ENCODE data around the gene RIN2. TPM values are rescaled to one million over a fixed set of nuclear protein-coding genes. Genes with fewer than 3 reads are reported as not detected.

The RIN2 gene
- total RNA-seq, 2 donors from 2014 or later, result not detected

DNA sequence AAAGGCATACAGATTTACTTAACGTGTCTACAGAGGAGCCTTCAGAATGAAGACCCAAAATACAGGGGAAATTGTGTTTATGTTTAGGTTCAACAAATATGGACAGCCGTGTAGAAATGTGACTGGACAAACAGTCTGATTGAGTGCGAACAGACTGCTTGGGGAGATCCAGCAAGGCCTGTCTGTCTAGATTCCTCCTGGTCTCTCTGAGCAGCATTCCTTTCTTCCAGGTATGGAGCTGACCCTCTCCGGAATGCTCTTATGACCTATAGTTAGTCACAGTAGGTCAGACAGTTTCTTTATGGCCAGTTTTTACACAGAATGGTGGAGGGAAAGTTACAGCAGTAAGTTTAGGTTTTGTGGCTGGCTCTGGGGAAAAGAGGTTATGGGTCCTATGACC is 9.0 kb downstream of the RIN2 start:
- H3K9me3 Mint-ChIP-seq, result no peaks in the 10 kb centered on the region
- no peak for ATAC-seq (replicated peaks)
- H3K4me1 Mint-ChIP-seq, result no peaks in the 10 kb centered on the region
- H3K27me3 Mint-ChIP-seq, result peaks cover 20% of the 10 kb centered on the region
- H3K36me3 Mint-ChIP-seq (ENCODE audit: low read depth), result no peaks in the 10 kb centered on the region
- no peak overlapping the region for H3K4me3 Mint-ChIP-seq
- no peak overlapping the region for H3K27ac Mint-ChIP-seq

GRCh38 chr20:19768325-19768842 is 10.3 kb downstream of the RIN2 start:
- no peaks in the 10 kb centered on the region for H3K36me3 Mint-ChIP-seq (ENCODE audit: low read depth)
- no peaks in the 10 kb centered on the region for H3K4me1 Mint-ChIP-seq
- ATAC-seq (replicated peaks), result no peak
- H3K9me3 Mint-ChIP-seq, result no peaks in the 10 kb centered on the region
- H3K4me3 Mint-ChIP-seq, result no peak overlapping the region
- H3K27me3 Mint-ChIP-seq, result peaks cover 17% of the 10 kb centered on the region
- no peak overlapping the region for H3K27ac Mint-ChIP-seq

- peaks cover 21% of the 10 kb centered on the region for H3K27me3 Mint-ChIP-seq
- no peaks in the 10 kb centered on the region for H3K4me1 Mint-ChIP-seq
- ATAC-seq (replicated peaks), result no peak
- no peaks in the 10 kb centered on the region for H3K9me3 Mint-ChIP-seq
- no peak overlapping the region for H3K27ac Mint-ChIP-seq
- no peak overlapping the region for H3K4me3 Mint-ChIP-seq
- no peaks in the 10 kb centered on the region for H3K36me3 Mint-ChIP-seq (ENCODE audit: low read depth)
These were observed 11.4 kb downstream of the RIN2 start for GRCh38 chr20:19769507-19769906.

GRCh38 chr20:19770375-19770774 is 12.3 kb downstream of the RIN2 start:
- H3K4me3 Mint-ChIP-seq, result no peak overlapping the region
- H3K36me3 Mint-ChIP-seq (ENCODE audit: low read depth), result no peaks in the 10 kb centered on the region
- no peak for ATAC-seq (replicated peaks)
- peaks cover 21% of the 10 kb centered on the region for H3K27me3 Mint-ChIP-seq
- no peaks in the 10 kb centered on the region for H3K4me1 Mint-ChIP-seq
- no peak overlapping the region for H3K27ac Mint-ChIP-seq
- no peaks in the 10 kb centered on the region for H3K9me3 Mint-ChIP-seq

- no peaks in the 10 kb centered on the region for H3K4me1 Mint-ChIP-seq
- peaks cover 20% of the 10 kb centered on the region for H3K27me3 Mint-ChIP-seq
- H3K4me3 Mint-ChIP-seq, result no peak overlapping the region
- H3K9me3 Mint-ChIP-seq, result no peaks in the 10 kb centered on the region
- no peak for ATAC-seq (replicated peaks)
- H3K27ac Mint-ChIP-seq, result no peak overlapping the region
- no peaks in the 10 kb centered on the region for H3K36me3 Mint-ChIP-seq (ENCODE audit: low read depth)
These were observed 13.0 kb downstream of the RIN2 start for GRCh38 chr20:19771031-19771430.

DNA sequence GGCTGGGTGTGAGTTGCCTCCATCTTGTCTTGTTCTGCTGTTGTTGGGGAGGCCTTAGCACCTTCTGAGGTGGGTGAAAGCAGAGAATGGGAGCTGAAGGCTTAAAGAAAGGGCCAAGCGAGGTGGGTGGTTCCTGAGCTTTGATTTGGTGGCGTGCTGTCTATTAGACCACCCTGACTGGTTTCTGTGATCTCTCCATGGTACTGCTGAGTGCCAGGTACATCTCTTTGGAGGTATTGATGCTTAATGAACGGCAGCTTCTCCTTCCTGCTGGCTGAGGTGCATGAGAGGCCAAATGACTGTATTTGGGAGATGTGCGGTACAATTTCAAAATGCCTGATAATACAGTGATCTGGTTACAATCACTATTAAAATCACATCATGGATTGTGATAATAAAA is 15.4 kb downstream of the RIN2 start:
- no peak overlapping the region for H3K27ac Mint-ChIP-seq
- peaks cover 15% of the 10 kb centered on the region for H3K27me3 Mint-ChIP-seq

DNA sequence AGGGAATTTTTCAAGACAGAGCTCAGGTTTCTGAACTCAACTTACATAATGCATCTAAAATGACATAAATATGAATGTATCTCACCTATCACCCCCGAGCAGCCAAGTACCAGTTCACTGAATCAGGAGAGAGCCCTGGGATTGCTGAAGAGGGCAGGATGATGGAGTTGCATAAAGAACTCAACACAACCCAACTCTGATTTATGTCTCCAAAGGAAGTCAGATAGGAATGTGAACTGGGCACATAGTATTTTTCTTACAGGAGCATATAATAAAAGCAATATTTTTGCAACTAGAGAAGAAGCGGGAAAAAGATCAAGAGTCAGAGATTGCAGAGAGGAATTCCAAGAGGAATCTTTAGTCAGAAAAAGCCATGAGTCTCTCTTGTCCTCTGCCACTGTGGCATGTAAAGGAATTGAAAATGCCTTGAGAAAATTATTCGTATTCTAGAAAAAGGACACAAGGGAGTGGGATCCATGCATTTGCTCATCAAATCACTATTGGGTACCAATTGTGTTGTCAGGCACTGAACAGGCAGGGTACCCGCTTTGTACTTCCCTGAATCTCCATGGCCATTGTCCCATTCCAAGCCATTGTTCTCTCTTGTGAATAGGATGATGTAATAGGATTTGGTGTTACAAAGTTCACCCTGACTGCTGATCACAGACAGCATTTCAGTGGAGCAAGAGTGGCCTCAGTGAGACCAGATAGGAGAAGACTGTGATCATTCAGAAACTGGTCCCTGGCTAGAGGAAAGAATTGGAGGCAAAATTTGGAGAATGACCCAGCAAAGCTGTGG is 16.3 kb downstream of the RIN2 start:
- H3K9me3 Mint-ChIP-seq, result no peaks in the 10 kb centered on the region

More for the DNA sequence above, 15.4 kb downstream of the RIN2 start:
- H3K36me3 Mint-ChIP-seq (ENCODE audit: low read depth), result no peaks in the 10 kb centered on the region
- no peak for ATAC-seq (replicated peaks)
- no peaks in the 10 kb centered on the region for H3K4me1 Mint-ChIP-seq
- no peak overlapping the region for H3K4me3 Mint-ChIP-seq
- H3K9me3 Mint-ChIP-seq, result no peaks in the 10 kb centered on the region

DNA sequence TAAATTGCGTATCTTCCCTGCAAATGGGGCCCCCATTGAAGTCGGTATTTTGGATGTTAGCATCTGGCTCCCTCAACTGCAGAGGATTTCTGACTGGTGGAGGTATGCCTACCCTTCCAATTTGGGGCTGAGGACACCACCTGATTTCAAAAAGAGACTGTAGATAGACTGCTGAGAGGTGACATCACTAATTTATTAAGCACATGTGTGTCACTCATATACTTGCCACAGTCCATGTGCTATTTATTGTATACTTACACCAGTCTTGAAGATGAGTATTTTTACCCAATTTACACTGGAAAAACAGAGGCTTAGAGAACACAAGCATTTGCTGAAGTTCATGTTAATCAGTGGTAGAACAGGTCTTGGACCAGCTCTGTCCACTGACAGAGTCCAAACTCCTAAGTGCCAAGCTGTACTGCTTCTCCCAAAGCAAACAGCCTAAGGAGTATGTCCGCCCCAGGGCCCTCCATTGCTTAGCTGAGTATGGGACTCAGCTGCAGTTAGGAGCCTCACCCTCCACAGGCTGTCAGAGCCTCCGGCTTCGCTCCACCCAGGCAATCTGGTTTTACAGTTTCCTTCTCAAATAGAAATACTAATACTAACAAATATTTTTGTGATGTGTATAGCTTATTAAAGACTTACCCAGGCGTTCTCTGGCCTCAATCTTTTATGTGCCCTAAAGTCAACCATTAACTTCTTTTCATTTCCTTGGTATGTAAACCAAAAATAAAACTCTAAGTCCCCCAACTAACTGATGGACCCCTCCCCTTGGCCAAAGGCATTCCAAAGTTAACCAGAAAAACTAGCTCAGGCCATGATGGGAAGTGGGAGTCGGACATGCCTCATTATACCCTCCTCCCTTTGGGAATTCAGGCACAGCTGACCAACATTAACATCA is 17.5 kb downstream of the RIN2 start:
- H3K9me3 Mint-ChIP-seq, result no peaks in the 10 kb centered on the region
- H3K27ac Mint-ChIP-seq, result no peak overlapping the region
- H3K4me1 Mint-ChIP-seq, result peaks cover 2% of the 10 kb centered on the region
- H3K36me3 Mint-ChIP-seq (ENCODE audit: low read depth), result no peaks in the 10 kb centered on the region
- no peak overlapping the region for H3K4me3 Mint-ChIP-seq
- H3K27me3 Mint-ChIP-seq, result peaks cover 15% of the 10 kb centered on the region
- ATAC-seq (replicated peaks), result no peak

More for the DNA sequence above, 16.3 kb downstream of the RIN2 start:
- Mint-ChIP-seq H3K4me3 (no peak overlapping the region), H3K36me3 (ENCODE audit: low read depth) (no peaks in the 10 kb centered on the region), H3K4me1 (no peaks in the 10 kb centered on the region), H3K27ac (no peak overlapping the region), H3K27me3 (peaks cover 15% of the 10 kb centered on the region)
- ATAC-seq (replicated peaks), result no peak

GRCh38 chr20:19777315-19777714 is 19.3 kb downstream of the RIN2 start:
- no peak for ATAC-seq (replicated peaks)
- peaks cover 5% of the 10 kb centered on the region for H3K4me1 Mint-ChIP-seq
- H3K9me3 Mint-ChIP-seq, result no peaks in the 10 kb centered on the region
- no peak overlapping the region for H3K4me3 Mint-ChIP-seq
- peaks cover 8% of the 10 kb centered on the region for H3K27me3 Mint-ChIP-seq
- no peaks in the 10 kb centered on the region for H3K36me3 Mint-ChIP-seq (ENCODE audit: low read depth)
- no peak overlapping the region for H3K27ac Mint-ChIP-seq

- no peak for ATAC-seq (replicated peaks)
- Mint-ChIP-seq H3K4me1 (peaks cover 5% of the 10 kb centered on the region), H3K4me3 (no peak overlapping the region), H3K27ac (no peak overlapping the region), H3K36me3 (ENCODE audit: low read depth) (no peaks in the 10 kb centered on the region), H3K9me3 (no peaks in the 10 kb centered on the region), H3K27me3 (peaks cover 8% of the 10 kb centered on the region)
These were observed 19.9 kb downstream of the RIN2 start for GRCh38 chr20:19777981-19778380.

GRCh38 chr20:19778404-19778803 is 20.3 kb downstream of the RIN2 start:
- no peaks in the 10 kb centered on the region for H3K36me3 Mint-ChIP-seq (ENCODE audit: low read depth)
- no peaks in the 10 kb centered on the region for H3K9me3 Mint-ChIP-seq
- H3K4me1 Mint-ChIP-seq, result peaks cover 5% of the 10 kb centered on the region
- H3K4me3 Mint-ChIP-seq, result no peak overlapping the region
- no peak overlapping the region for H3K27ac Mint-ChIP-seq
- ATAC-seq (replicated peaks), result no peak
- H3K27me3 Mint-ChIP-seq, result peaks cover 9% of the 10 kb centered on the region

- peak; percentile 46 for ATAC-seq (replicated peaks)
- H3K4me3 Mint-ChIP-seq, result no peak overlapping the region
- H3K4me1 Mint-ChIP-seq, result peaks cover 5% of the 10 kb centered on the region
- peaks cover 6% of the 10 kb centered on the region for H3K27me3 Mint-ChIP-seq
- no peak overlapping the region for H3K27ac Mint-ChIP-seq
- H3K36me3 Mint-ChIP-seq (ENCODE audit: low read depth), result no peaks in the 10 kb centered on the region
- no peaks in the 10 kb centered on the region for H3K9me3 Mint-ChIP-seq
These were observed 21.6 kb downstream of the RIN2 start for GRCh38 chr20:19779634-19780033.

DNA sequence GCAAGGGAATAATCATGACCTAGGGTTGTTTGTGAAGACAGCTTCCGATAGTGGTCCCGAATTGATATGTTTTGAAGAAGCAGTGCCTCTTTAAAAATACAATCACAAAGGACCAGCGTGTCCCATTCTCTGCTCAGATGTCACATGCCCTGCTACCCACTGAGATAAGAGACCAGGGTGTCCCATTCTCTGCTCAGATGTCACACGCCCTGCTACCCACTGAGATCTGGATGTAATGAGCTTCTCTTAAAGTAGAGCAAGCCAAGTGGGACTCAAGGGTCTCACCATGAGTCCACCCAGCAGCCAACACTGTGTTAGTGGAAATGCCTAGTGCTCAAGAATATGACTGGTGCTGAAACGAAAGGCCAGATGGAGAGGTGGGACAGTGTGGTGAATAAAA is 22.2 kb downstream of the RIN2 start:
- Mint-ChIP-seq H3K27me3 (peaks cover 6% of the 10 kb centered on the region), H3K4me1 (peaks cover 5% of the 10 kb centered on the region), H3K36me3 (ENCODE audit: low read depth) (no peaks in the 10 kb centered on the region), H3K9me3 (no peaks in the 10 kb centered on the region), H3K27ac (no peak overlapping the region), H3K4me3 (no peak overlapping the region)
- no peak for ATAC-seq (replicated peaks)

DNA sequence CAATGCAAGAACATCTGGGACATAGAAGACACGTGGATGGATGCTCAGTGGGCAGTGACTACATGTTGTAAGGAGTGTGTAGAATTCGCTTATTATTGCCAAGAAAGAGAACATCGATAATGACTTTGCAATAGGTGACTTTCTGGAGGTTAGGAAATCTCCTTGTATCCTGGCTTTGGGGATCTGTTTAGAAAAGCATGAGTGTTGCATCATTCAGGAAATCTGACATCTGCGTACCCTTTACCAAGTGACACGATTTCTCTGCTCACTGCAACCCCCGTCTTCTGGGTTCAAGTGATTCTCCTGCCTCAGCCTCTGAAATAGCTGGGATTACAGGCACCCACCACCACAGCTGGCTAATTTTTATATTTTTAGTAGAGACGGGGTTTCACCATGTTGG is 23.2 kb downstream of the RIN2 start:
- no peaks in the 10 kb centered on the region for H3K9me3 Mint-ChIP-seq
- H3K4me3 Mint-ChIP-seq, result no peak overlapping the region
- peaks cover 5% of the 10 kb centered on the region for H3K4me1 Mint-ChIP-seq
- peaks cover 6% of the 10 kb centered on the region for H3K27me3 Mint-ChIP-seq
- no peaks in the 10 kb centered on the region for H3K36me3 Mint-ChIP-seq (ENCODE audit: low read depth)
- ATAC-seq (replicated peaks), result no peak
- no peak overlapping the region for H3K27ac Mint-ChIP-seq

GRCh38 chr20:19782669-19783068 is 24.6 kb downstream of the RIN2 start:
- no peaks in the 10 kb centered on the region for H3K36me3 Mint-ChIP-seq (ENCODE audit: low read depth)

More at GRCh38 chr20:19782669-19783068, 24.6 kb downstream of the RIN2 start:
- ATAC-seq (replicated peaks), result no peak
- H3K4me1 Mint-ChIP-seq, result peaks cover 5% of the 10 kb centered on the region
- peaks cover 2% of the 10 kb centered on the region for H3K27me3 Mint-ChIP-seq
- H3K27ac Mint-ChIP-seq, result no peak overlapping the region
- no peak overlapping the region for H3K4me3 Mint-ChIP-seq
- H3K9me3 Mint-ChIP-seq, result no peaks in the 10 kb centered on the region

Data from activated T-helper 17 cell treated with anti-CD3 and anti-CD28 coated beads, Interleukin-2, amount 50 U/mL, for 72 hours (primary cell).